ENCODE measurements around the gene LPP.

- no peak for TF ChIP-seq MAFK (IDR thresholded peaks at IDR 0.05; ENCODE audit: low read depth, low read length)
- TF ChIP-seq, protein P1, sequence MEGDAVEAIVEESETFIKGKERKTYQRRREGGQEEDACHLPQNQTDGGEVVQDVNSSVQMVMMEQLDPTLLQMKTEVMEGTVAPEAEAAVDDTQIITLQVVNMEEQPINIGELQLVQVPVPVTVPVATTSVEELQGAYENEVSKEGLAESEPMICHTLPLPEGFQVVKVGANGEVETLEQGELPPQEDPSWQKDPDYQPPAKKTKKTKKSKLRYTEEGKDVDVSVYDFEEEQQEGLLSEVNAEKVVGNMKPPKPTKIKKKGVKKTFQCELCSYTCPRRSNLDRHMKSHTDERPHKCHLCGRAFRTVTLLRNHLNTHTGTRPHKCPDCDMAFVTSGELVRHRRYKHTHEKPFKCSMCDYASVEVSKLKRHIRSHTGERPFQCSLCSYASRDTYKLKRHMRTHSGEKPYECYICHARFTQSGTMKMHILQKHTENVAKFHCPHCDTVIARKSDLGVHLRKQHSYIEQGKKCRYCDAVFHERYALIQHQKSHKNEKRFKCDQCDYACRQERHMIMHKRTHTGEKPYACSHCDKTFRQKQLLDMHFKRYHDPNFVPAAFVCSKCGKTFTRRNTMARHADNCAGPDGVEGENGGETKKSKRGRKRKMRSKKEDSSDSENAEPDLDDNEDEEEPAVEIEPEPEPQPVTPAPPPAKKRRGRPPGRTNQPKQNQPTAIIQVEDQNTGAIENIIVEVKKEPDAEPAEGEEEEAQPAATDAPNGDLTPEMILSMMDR (conservative IDR thresholded peaks at IDR 0.05; ENCODE audit: low read depth, low read length), result no peak
- no peak; the same call in 1 of the 2 replicates for TF ChIP-seq RAD21 (IDR thresholded peaks at IDR 0.05; ENCODE audit: low read length)
- TF ChIP-seq CEBPB (IDR thresholded peaks at IDR 0.05; ENCODE audit: low read depth, low read length), result no peak
- no peak for TF ChIP-seq NFE2L2 (IDR thresholded peaks at IDR 0.05; ENCODE audit: low read depth, low read length)
- TF ChIP-seq POLR2A (IDR thresholded peaks at IDR 0.05; ENCODE audit: low read depth, low read length), result no peak
- no peak for TF ChIP-seq RCOR1 (IDR thresholded peaks at IDR 0.05; ENCODE audit: insufficient replicate concordance, low read length)
- no peak for TF ChIP-seq SMC3 (IDR thresholded peaks at IDR 0.05; ENCODE audit: low read depth, low read length)
- TF ChIP-seq FOS (IDR thresholded peaks at IDR 0.05; ENCODE audit: low read depth, low read length), result no peak
- no peak for TF ChIP-seq MXI1 (IDR thresholded peaks at IDR 0.05; ENCODE audit: borderline replicate concordance, low read depth, low read length)
Observed at GRCh38 chr3:188284455-188285212, 130.7 kb downstream of the LPP start.
